ENCODE data around the gene LHFPL5. TPM values are rescaled to one million over a fixed set of nuclear protein-coding genes. Genes with fewer than 3 reads are reported as not detected.

Gene LHFPL5
- not detected for polyA plus RNA-seq (2013)

GRCh38 chr6:35804996-35805736 lies at the start of gene LHFPL5:
Gene LHFPL5, plus strand, starts transcription at chr6:35805352. Its CDS starts 319 bp downstream, at chr6:35805671.
- Histone ChIP-seq H3K9me3 (ENCODE audit: control extremely low read depth in 1 of 5, control insufficient read depth in 4 of 5, insufficient read depth in 2 of 5, low read depth in 1 of 5, low read length in 4 of 5) (no peaks in the 10 kb centered on the region), H3K27me3 (replicated peaks in 2 of 5; ENCODE audit: control insufficient read depth in 4 of 5, insufficient read depth in 5 of 5, low read length in 4 of 5) (peaks cover 0 to 6% (median 0%) of the 10 kb centered on the region in 5 experiments), H3K4me1 (ENCODE audit: control extremely low read depth in 1 of 4, control insufficient read depth in 4 of 4, insufficient read depth in 4 of 4, low read length in 3 of 4) (peaks cover 0 to 8% (median 4%) of the 10 kb centered on the region in 4 experiments), H3K36me3 (ENCODE audit: control insufficient read depth in 4 of 4, insufficient read depth in 4 of 4, low read length in 3 of 4) (no peaks in the 10 kb centered on the region), H3K27ac (ENCODE audit: insufficient read depth in 1 of 2, low read depth in 1 of 2, low read length in 2 of 2, poor library complexity in 1 of 2, severe bottlenecking in 2 of 2) (no peak within 1 kb of the TSS), H3K4me3 (ENCODE audit: control insufficient read depth in 1 of 7, extremely low read depth in 1 of 7, insufficient read depth in 4 of 7, low read depth in 2 of 7, low read length in 6 of 7) (peak within 1 kb of the TSS in 5 of 7 experiments; percentile 29 to 51 (median 40))
- 14% methylated on average over 33 of the region's 40 CpGs for WGBS (ENCODE audit: insufficient coverage)
- ChIA-PET POLR2A (no interaction called here), CTCF (interaction anchor here (0.5 kb wide), 1 partner anchor 160 kb away, joined by 4 read pairs; no protein-coding TSS in a partner anchor)
- DNase-seq: peak; percentile 17 to 58 (median 56)

DNA sequence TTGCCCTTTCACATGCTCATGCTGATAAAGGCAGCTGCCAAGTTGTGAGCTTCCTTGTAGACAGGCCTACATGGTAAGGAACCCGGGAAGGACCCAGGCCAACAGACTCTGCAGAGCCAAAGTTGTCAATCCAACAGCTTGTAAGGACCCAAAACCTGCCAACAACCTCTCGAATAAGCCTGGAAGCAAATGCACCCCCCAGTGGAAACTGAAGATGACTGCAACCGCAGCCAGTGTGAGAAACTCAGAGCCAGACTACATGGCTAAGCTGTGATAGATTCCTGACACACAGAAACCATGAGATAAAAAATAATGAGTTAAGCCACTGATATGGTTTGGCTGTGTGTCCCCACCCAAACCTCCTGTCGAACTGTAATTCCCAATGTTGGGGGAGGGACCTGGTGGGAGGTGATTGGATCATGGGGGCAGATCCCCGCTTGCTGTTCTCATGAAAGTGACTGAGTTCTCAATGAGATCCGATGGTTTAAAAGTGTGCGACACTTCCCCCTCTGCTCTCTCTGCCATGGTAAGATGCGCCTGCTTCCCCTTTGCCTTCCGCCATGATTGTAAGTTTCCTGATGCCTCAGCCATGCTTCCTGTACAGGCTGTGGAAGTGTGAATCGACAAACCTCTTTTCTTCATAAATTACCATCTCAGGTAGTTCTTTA lies 47.6 kb upstream of the LHFPL5 start:
- Histone ChIP-seq H3K4me3 (ENCODE audit: control insufficient read depth in 1 of 7, extremely low read depth in 1 of 7, insufficient read depth in 4 of 7, low read depth in 2 of 7, low read length in 6 of 7) (no peak overlapping the region), H3K4me1 (ENCODE audit: control extremely low read depth in 1 of 4, control insufficient read depth in 4 of 4, insufficient read depth in 4 of 4, low read length in 3 of 4) (peaks cover 0 to 10% (median 5%) of the 10 kb centered on the region in 4 experiments), H3K36me3 (ENCODE audit: control insufficient read depth in 4 of 4, insufficient read depth in 4 of 4, low read length in 3 of 4) (no peaks in the 10 kb centered on the region), H3K9me3 (ENCODE audit: control extremely low read depth in 1 of 5, control insufficient read depth in 4 of 5, insufficient read depth in 2 of 5, low read depth in 1 of 5, low read length in 4 of 5) (no peaks in the 10 kb centered on the region), H3K27ac (ENCODE audit: insufficient read depth in 1 of 2, low read depth in 1 of 2, low read length in 2 of 2, poor library complexity in 1 of 2, severe bottlenecking in 2 of 2) (no peak overlapping the region), H3K27me3 (replicated peaks in 2 of 5; ENCODE audit: control insufficient read depth in 4 of 5, insufficient read depth in 5 of 5, low read length in 4 of 5) (peaks cover 0 to 13% (median 0%) of the 10 kb centered on the region in 5 experiments)
- POLR2A ChIA-PET: no interaction called here
- CTCF ChIA-PET: interaction anchor here (1.1 to 1.8 kb wide), 5 partner anchors 11 to 177 kb away, joined by 3 to 6 read pairs (median 6); partner anchors contain the start of gene ARMC12
- DNase-seq: peak; percentile 46 to 67 (median 62)
- WGBS (ENCODE audit: insufficient coverage): 63% methylated on average over 2 of the region's 10 CpGs

GRCh38 chr6:35759426-35759825 lies 45.7 kb upstream of the LHFPL5 start:
- ChIA-PET POLR2A (no interaction called here), CTCF (interaction anchor here (1.2 kb wide), 1 partner anchor 122 kb away, joined by 3 read pairs; no protein-coding TSS in a partner anchor)
- no peak for DNase-seq
- Histone ChIP-seq H3K27me3 (replicated peaks in 2 of 5; ENCODE audit: control insufficient read depth in 4 of 5, insufficient read depth in 5 of 5, low read length in 4 of 5) (peaks cover 5 to 31% (median 13%) of the 10 kb centered on the region in 5 experiments), H3K36me3 (ENCODE audit: control insufficient read depth in 4 of 4, insufficient read depth in 4 of 4, low read length in 3 of 4) (no peaks in the 10 kb centered on the region), H3K4me3 (ENCODE audit: control insufficient read depth in 1 of 7, extremely low read depth in 1 of 7, insufficient read depth in 4 of 7, low read depth in 2 of 7, low read length in 6 of 7) (no peak overlapping the region), H3K4me1 (ENCODE audit: control extremely low read depth in 1 of 4, control insufficient read depth in 4 of 4, insufficient read depth in 4 of 4, low read length in 3 of 4) (peaks cover 0 to 10% (median 8%) of the 10 kb centered on the region in 4 experiments), H3K9me3 (ENCODE audit: control extremely low read depth in 1 of 5, control insufficient read depth in 4 of 5, insufficient read depth in 2 of 5, low read depth in 1 of 5, low read length in 4 of 5) (no peaks in the 10 kb centered on the region), H3K27ac (ENCODE audit: insufficient read depth in 1 of 2, low read depth in 1 of 2, low read length in 2 of 2, poor library complexity in 1 of 2, severe bottlenecking in 2 of 2) (no peak overlapping the region)
- 100% methylated on average over 1 of the region's 3 CpGs for WGBS (ENCODE audit: insufficient coverage)

GRCh38 chr6:35765739-35766138 lies 39.4 kb upstream of the LHFPL5 start:
- POLR2A ChIA-PET: no interaction called here
- no peak overlapping the region for H3K4me3 ChIP-seq (ENCODE audit: control insufficient read depth in 1 of 7, extremely low read depth in 1 of 7, insufficient read depth in 4 of 7, low read depth in 2 of 7, low read length in 6 of 7)
- CTCF ChIA-PET: no interaction called here
- H3K27me3 ChIP-seq (replicated peaks in 2 of 5; ENCODE audit: control insufficient read depth in 4 of 5, insufficient read depth in 5 of 5, low read length in 4 of 5): peaks cover 5 to 36% (median 13%) of the 10 kb centered on the region in 5 experiments
- H3K4me1 ChIP-seq (ENCODE audit: control extremely low read depth in 1 of 4, control insufficient read depth in 4 of 4, insufficient read depth in 4 of 4, low read length in 3 of 4): peaks cover 0 to 7% (median 5%) of the 10 kb centered on the region in 4 experiments
- no peaks in the 10 kb centered on the region for H3K36me3 ChIP-seq (ENCODE audit: control insufficient read depth in 4 of 4, insufficient read depth in 4 of 4, low read length in 3 of 4)
- DNase-seq: no peak
- 89% methylated on average over 23 of the region's 23 CpGs for WGBS (ENCODE audit: insufficient coverage)
- H3K9me3 ChIP-seq (ENCODE audit: control extremely low read depth in 1 of 5, control insufficient read depth in 4 of 5, insufficient read depth in 2 of 5, low read depth in 1 of 5, low read length in 4 of 5): no peaks in the 10 kb centered on the region
- no peak overlapping the region for H3K27ac ChIP-seq (ENCODE audit: insufficient read depth in 1 of 2, low read depth in 1 of 2, low read length in 2 of 2, poor library complexity in 1 of 2, severe bottlenecking in 2 of 2)

DNA sequence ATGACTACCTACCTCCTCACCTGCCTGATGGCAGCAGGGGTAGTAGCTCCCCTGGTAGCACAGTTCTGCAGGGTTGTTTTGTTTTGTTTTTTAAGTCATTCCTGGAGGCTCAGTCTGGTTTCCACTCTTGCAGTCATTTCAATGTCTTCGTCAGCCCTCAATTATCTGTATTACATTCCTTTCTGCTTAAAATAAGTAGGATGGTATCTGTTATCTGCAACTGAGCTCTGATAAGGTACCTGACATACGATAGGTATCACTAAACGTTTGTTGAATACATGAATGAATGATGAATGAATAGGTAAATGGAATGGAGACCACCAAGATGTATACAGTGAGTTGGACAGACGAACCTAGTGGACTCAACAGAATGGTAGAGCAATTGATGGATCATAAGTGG lies 35.9 kb upstream of the LHFPL5 start:
- Histone ChIP-seq H3K9me3 (ENCODE audit: control extremely low read depth in 1 of 5, control insufficient read depth in 4 of 5, insufficient read depth in 2 of 5, low read depth in 1 of 5, low read length in 4 of 5) (no peaks in the 10 kb centered on the region), H3K27ac (ENCODE audit: insufficient read depth in 1 of 2, low read depth in 1 of 2, low read length in 2 of 2, poor library complexity in 1 of 2, severe bottlenecking in 2 of 2) (no peak overlapping the region), H3K27me3 (replicated peaks in 2 of 5; ENCODE audit: control insufficient read depth in 4 of 5, insufficient read depth in 5 of 5, low read length in 4 of 5) (peaks cover 0 to 8% (median 0%) of the 10 kb centered on the region in 5 experiments), H3K4me1 (ENCODE audit: control extremely low read depth in 1 of 4, control insufficient read depth in 4 of 4, insufficient read depth in 4 of 4, low read length in 3 of 4) (peaks cover 0 to 18% (median 14%) of the 10 kb centered on the region in 4 experiments), H3K36me3 (ENCODE audit: control insufficient read depth in 4 of 4, insufficient read depth in 4 of 4, low read length in 3 of 4) (no peaks in the 10 kb centered on the region), H3K4me3 (ENCODE audit: control insufficient read depth in 1 of 7, extremely low read depth in 1 of 7, insufficient read depth in 4 of 7, low read depth in 2 of 7, low read length in 6 of 7) (no peak overlapping the region)
- no peak for DNase-seq
- ChIA-PET POLR2A (no interaction called here), CTCF (interaction anchor here (1.4 kb wide), 1 partner anchor 14 kb away, joined by 3 read pairs; no protein-coding TSS in a partner anchor)
- 95% methylated on average over 3 of the region's 4 CpGs for WGBS (ENCODE audit: insufficient coverage)

DNA sequence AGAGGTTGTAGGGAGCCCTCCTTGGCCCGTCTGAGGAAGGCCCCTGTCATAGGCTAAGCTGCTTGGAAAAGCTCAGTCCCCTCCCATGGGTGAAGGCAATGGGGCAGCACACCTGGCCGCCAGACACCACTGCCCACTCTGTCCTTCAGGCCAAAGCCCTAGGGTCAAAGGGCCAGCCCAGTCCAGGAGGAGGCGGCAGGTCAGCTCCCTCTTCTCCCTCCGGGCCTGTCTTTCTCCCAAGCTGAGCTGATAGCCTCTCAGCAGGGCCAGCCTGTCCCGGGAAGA lies 33.9 kb upstream of the LHFPL5 start:
- ChIA-PET CTCF (interaction anchor here (0.5 to 1.6 kb wide), 2 partner anchors 13 to 1398 kb away, joined by 3 to 6 read pairs; no protein-coding TSS in a partner anchor), POLR2A (no interaction called here)
- no peak overlapping the region for H3K4me3 ChIP-seq (ENCODE audit: control insufficient read depth in 1 of 7, extremely low read depth in 1 of 7, insufficient read depth in 4 of 7, low read depth in 2 of 7, low read length in 6 of 7)
- no peaks in the 10 kb centered on the region for H3K9me3 ChIP-seq (ENCODE audit: control extremely low read depth in 1 of 5, control insufficient read depth in 4 of 5, insufficient read depth in 2 of 5, low read depth in 1 of 5, low read length in 4 of 5)
- DNase-seq: no peak
- peaks cover 0 to 22% (median 15%) of the 10 kb centered on the region in 4 experiments for H3K4me1 ChIP-seq (ENCODE audit: control extremely low read depth in 1 of 4, control insufficient read depth in 4 of 4, insufficient read depth in 4 of 4, low read length in 3 of 4)
- no peaks in the 10 kb centered on the region for H3K36me3 ChIP-seq (ENCODE audit: control insufficient read depth in 4 of 4, insufficient read depth in 4 of 4, low read length in 3 of 4)
- H3K27me3 ChIP-seq (replicated peaks in 2 of 5; ENCODE audit: control insufficient read depth in 4 of 5, insufficient read depth in 5 of 5, low read length in 4 of 5): peaks cover 0 to 5% (median 0%) of the 10 kb centered on the region in 5 experiments
- WGBS (ENCODE audit: insufficient coverage): 89% methylated on average over 1 of the region's 5 CpGs
- no peak overlapping the region for H3K27ac ChIP-seq (ENCODE audit: insufficient read depth in 1 of 2, low read depth in 1 of 2, low read length in 2 of 2, poor library complexity in 1 of 2, severe bottlenecking in 2 of 2)
